Osteoblast (primary cell): ENCODE measurements around the gene CCDC8. TPM values are rescaled to one million over a fixed set of nuclear protein-coding genes. Genes with fewer than 3 reads are reported as not detected.

Experiments
- DNase-seq: peaks from one replicate; pipeline ENCODE4 v3.0.0; 2011; ENCODE audit warnings: low spot score, mixed read lengths; ENCODE audit not compliant: insufficient read length; ENCODE audit errors: missing footprints
- H2AFZ ChIP-seq: 2 replicates; pipeline ENCODE4 v1.6.0; 2011; ENCODE audit warnings: mild to moderate bottlenecking, low read length
- H3K27ac ChIP-seq: 2 replicates; pipeline ENCODE4 v1.5.1; 2011; ENCODE audit warnings: mild to moderate bottlenecking, low read depth, low read length, moderate library complexity
- H3K27me3 ChIP-seq: 2 replicates; pipeline ENCODE4 v1.6.0; 2012; ENCODE audit warnings: mild to moderate bottlenecking, control low read depth, inconsistent platforms, low read length, moderate library complexity; ENCODE audit not compliant: insufficient read depth
- H3K36me3 ChIP-seq: 2 replicates; pipeline ENCODE4 v1.5.1; 2011; ENCODE audit warnings: mild to moderate bottlenecking, low read length, control low read depth, moderate library complexity; ENCODE audit not compliant: insufficient read depth
- H3K4me1 ChIP-seq: 2 replicates; pipeline ENCODE4 v1.5.1; 2011; ENCODE audit warnings: mild to moderate bottlenecking, low read length, control low read depth, moderate library complexity; ENCODE audit not compliant: insufficient read depth
- H3K4me2 ChIP-seq: 2 replicates; pipeline ENCODE4 v1.6.0; 2011; ENCODE audit warnings: mild to moderate bottlenecking, low read length; ENCODE audit not compliant: insufficient read depth
- H3K4me3 ChIP-seq: fragments of 200-600 bp; sonication (generic); 3 replicates; pipeline ENCODE4 v1.5.1; 2012; ENCODE audit warnings: mild to moderate bottlenecking, low read length, inconsistent platforms; ENCODE audit not compliant: insufficient read depth
- H3K79me2 ChIP-seq: 2 replicates; pipeline ENCODE4 v1.6.0; 2012; ENCODE audit warnings: mild to moderate bottlenecking, low read length, control low read depth, inconsistent platforms; ENCODE audit not compliant: insufficient read depth
- H3K9me3 ChIP-seq: 2 replicates; pipeline ENCODE4 v1.5.1; 2011; ENCODE audit warnings: low read depth, low read length, control low read depth
- H4K20me1 ChIP-seq: 2 replicates; pipeline ENCODE4 v1.6.0; 2012; ENCODE audit warnings: mild to moderate bottlenecking, low read length, control low read depth; ENCODE audit not compliant: insufficient read depth
- CTCF ChIP-seq: IDR thresholded peaks from 2 replicates; pipeline ENCODE4 v1.5.1; 2011; ENCODE audit warnings: mild to moderate bottlenecking, low read depth, low read length, moderate library complexity; ENCODE audit errors: extremely low read depth
- total RNA-seq: library from RNA; depleted of rRNA; stranded (reverse); fragments of >200 nt; gene quantifications from 2 replicates; pipeline ENCODE4 v1.2.3, GENCODE V29; 2012

The CCDC8 gene
- total RNA-seq, 1 donor = 17.4 TPM

GRCh38 chr19:46361915-46362314 is 51.4 kb downstream of the CCDC8 start:
- H3K4me2 ChIP-seq = no peak overlapping the region
- peaks cover 14% of the 10 kb centered on the region for H3K4me1 ChIP-seq
- peaks cover 5% of the 10 kb centered on the region for H4K20me1 ChIP-seq
- TF ChIP-seq CTCF = no peak
- H3K4me3 ChIP-seq = no peak overlapping the region
- peaks cover 49% of the 10 kb centered on the region for H3K79me2 ChIP-seq
- peaks cover 11% of the 10 kb centered on the region for H3K36me3 ChIP-seq
- DNase-seq = no peak
- no peaks in the 10 kb centered on the region for H3K27me3 ChIP-seq
- no peak overlapping the region for H2AFZ ChIP-seq
- H3K27ac ChIP-seq = no peak overlapping the region
- no peaks in the 10 kb centered on the region for H3K9me3 ChIP-seq

Other genes with a start within 250 kb of the CCDC8 start
- not detected in 2 replicates for gene IGFL1, start 183.8 kb downstream of the CCDC8 start, total RNA-seq
- gene HIF3A, start 116.5 kb downstream of the CCDC8 start, total RNA-seq = not detected in 2 replicates
- gene PPP5C, start 66.5 kb downstream of the CCDC8 start, total RNA-seq = 34.8 and 36.6 TPM in 2 replicates
- under 0.01 and 0.36 TPM in 2 replicates for gene PNMA8C, start 15.4 kb upstream of the CCDC8 start, total RNA-seq
- 2.1 and 2.2 TPM in 2 replicates for gene PNMA8A, start 58.0 kb upstream of the CCDC8 start, total RNA-seq
- gene PNMA8B, start 82.3 kb upstream of the CCDC8 start, total RNA-seq = 0.72 and 1.2 TPM in 2 replicates
- gene CALM3, start 187.8 kb upstream of the CCDC8 start, total RNA-seq = 105 and 124 TPM in 2 replicates
- gene PTGIR, start 211.5 kb upstream of the CCDC8 start, total RNA-seq = 2.5 and 2.9 TPM in 2 replicates
- not detected in 2 replicates for gene GNG8, start 222.6 kb upstream of the CCDC8 start, total RNA-seq
- gene DACT3, start 247.6 kb upstream of the CCDC8 start, total RNA-seq = 1.8 and 3.5 TPM in 2 replicates